ENCODE results near the gene SESN2. TPM values are rescaled to one million over a fixed set of nuclear protein-coding genes. Genes with fewer than 3 reads are reported as not detected.
A peak's percentile ranks its signal among the peaks of the same experiment; 100 is the strongest.

SESN2 gene
- total and polyA plus RNA-seq, 12 donors, result 2.9 to 19.1 (median 10.0) TPM

GRCh38 chr1:28308750-28309149 is 49.4 kb downstream of the SESN2 start:
- TF ChIP-seq POLR2A (IDR thresholded peaks at IDR 0.05), result no peak
- no peak for TF ChIP-seq CTCF (IDR thresholded peaks at IDR 0.05)
- intact Hi-C loops (cut with DNase I), result no loop called here
- DNase-seq, result no peak

GRCh38 chr1:28309702-28310101 is 50.4 kb downstream of the SESN2 start:
- intact Hi-C loops (cut with DNase I), result loop anchor here in 1 of 2 donors (10.0 kb wide), 1 partner anchor 45 kb away; no protein-coding TSS in a partner anchor
- 51 to 72% (median 62%) methylated on average over 2 of the region's 2 CpGs for WGBS, 4 donors
- no peak overlapping the region for H3K27ac ChIP-seq

More at GRCh38 chr1:28308750-28309149, 49.4 kb downstream of the SESN2 start:
- peaks cover 0 to 2% of the 10 kb centered on the region in 2 donors for H3K4me1 ChIP-seq (replicated peaks in 1 of 2)
- no peaks in the 10 kb centered on the region for H3K27me3 ChIP-seq
- H3K36me3 ChIP-seq (replicated peaks in 1 of 2), result no peaks in the 10 kb centered on the region
- H3K9me3 ChIP-seq (replicated peaks in 1 of 3), result no peaks in the 10 kb centered on the region
- H3K4me3 ChIP-seq, result no peak overlapping the region
- WGBS, 4 donors, result 86 to 97% (median 93%) methylated on average over 3 of the region's 3 CpGs
- no peak overlapping the region for H3K27ac ChIP-seq

GRCh38 chr1:28313702-28314546 is 54.6 kb downstream of the SESN2 start:
- intact Hi-C loops (cut with DNase I), result loop anchor here in 1 of 2 donors (10.0 kb wide), 1 partner anchor 49 kb away; no protein-coding TSS in a partner anchor
- DNase-seq, result peak; percentile 44 to 84 (median 80)
- Histone ChIP-seq H3K27me3 (no peaks in the 10 kb centered on the region), H3K4me1 (replicated peaks in 1 of 2) (peaks cover 0 to 4% of the 10 kb centered on the region in 2 donors), H3K4me3 (no peak overlapping the region), H3K27ac (peak overlapping the region in 1 of 5 donors; percentile 23), H3K9me3 (replicated peaks in 1 of 3) (no peaks in the 10 kb centered on the region), H3K36me3 (replicated peaks in 1 of 2) (no peaks in the 10 kb centered on the region)
- TF ChIP-seq POLR2A (IDR thresholded peaks at IDR 0.05), result no peak
- no peak for TF ChIP-seq CTCF (IDR thresholded peaks at IDR 0.05)
- 31 to 61% (median 53%) methylated on average over 3 to 6 of the region's 6 CpGs for WGBS, 4 donors

More at GRCh38 chr1:28309702-28310101, 50.4 kb downstream of the SESN2 start:
- Histone ChIP-seq H3K9me3 (replicated peaks in 1 of 3) (no peaks in the 10 kb centered on the region), H3K27me3 (no peaks in the 10 kb centered on the region), H3K4me3 (no peak overlapping the region), H3K36me3 (replicated peaks in 1 of 2) (no peaks in the 10 kb centered on the region), H3K4me1 (replicated peaks in 1 of 2) (peaks cover 0 to 4% of the 10 kb centered on the region in 2 donors)
- no peak for DNase-seq
- TF ChIP-seq POLR2A (IDR thresholded peaks at IDR 0.05), result no peak
- TF ChIP-seq CTCF (IDR thresholded peaks at IDR 0.05), result no peak

- no peaks in the 10 kb centered on the region for H3K27me3 ChIP-seq
- peaks cover 0 to 4% of the 10 kb centered on the region in 2 donors for H3K4me1 ChIP-seq (replicated peaks in 1 of 2)
- H3K9me3 ChIP-seq (replicated peaks in 1 of 3), result no peaks in the 10 kb centered on the region
- DNase-seq, result no peak
- no peaks in the 10 kb centered on the region for H3K36me3 ChIP-seq (replicated peaks in 1 of 2)
- 75 to 84% (median 77%) methylated on average over 8 of the region's 8 CpGs for WGBS, 4 donors
- TF ChIP-seq POLR2A (IDR thresholded peaks at IDR 0.05) (no peak), CTCF (IDR thresholded peaks at IDR 0.05) (no peak)
- no peak overlapping the region for H3K27ac ChIP-seq
- intact Hi-C loops (cut with DNase I), result loop anchor here in 1 of 2 donors (10.0 kb wide), 1 partner anchor 50 kb away; no protein-coding TSS in a partner anchor
- H3K4me3 ChIP-seq, result no peak overlapping the region
These were observed 55.2 kb downstream of the SESN2 start for GRCh38 chr1:28314547-28314941.
